Measurements from ENCODE around the gene TXNRD2. TPM values are rescaled to one million over a fixed set of nuclear protein-coding genes. Genes with fewer than 3 reads are reported as not detected.

Gene TXNRD2
- total RNA-seq, 1 experiment from 2014 or later = 22.4 TPM

GRCh38 chr22:19930551-19931486 lies 10.8 kb downstream of the TXNRD2 start:
- Histone ChIP-seq H3K27ac (no peak overlapping the region), H3K36me3 (ENCODE audit: low read depth) (no peaks in the 10 kb centered on the region), H4K20me1 (ENCODE audit: insufficient read depth) (no peaks in the 10 kb centered on the region), H3K27me3 (ENCODE audit: insufficient read depth, low read depth) (no peaks in the 10 kb centered on the region), H3K4me3 (no peak overlapping the region), H2AFZ (no peak overlapping the region), H3K9me3 (ENCODE audit: insufficient read depth, low read depth) (no peaks in the 10 kb centered on the region; the same call in 1 of the 2 replicates), H3K9me2 (ENCODE audit: insufficient read depth) (no peaks in the 10 kb centered on the region), H3K4me2 (no peak overlapping the region), H3F3A (ENCODE audit: insufficient read depth, low read depth) (no peaks in the 10 kb centered on the region), H3K79me2 (ENCODE audit: low read depth) (no peaks in the 10 kb centered on the region), H3K4me1 (replicated peaks; ENCODE audit: insufficient read depth) (no peaks in the 10 kb centered on the region)
- no TSS peak for BruUV-seq (replicated peaks)
- ChIA-PET POLR2A (ENCODE audit: unreplicated experiment) (no interaction called here), CTCF (no interaction called here)
- no peak for DNase-seq
- intact Hi-C loops (cut with micrococcal nuclease; ENCODE audit: unreplicated experiment) = no loop called here
- no peak for TF ChIP-seq EZH2 (IDR thresholded peaks at IDR 0.05; ENCODE audit: low read depth)
- no peak for TF ChIP-seq CTCF (conservative IDR thresholded peaks at IDR 0.05)

GRCh38 chr22:19929586-19930550 lies 11.8 kb downstream of the TXNRD2 start:
- intact Hi-C loops (cut with micrococcal nuclease; ENCODE audit: unreplicated experiment) = no loop called here
- no peak overlapping the region for H3K4me3 ChIP-seq
- DNase-seq = no peak
- no peak overlapping the region for H2AFZ ChIP-seq
- no peaks in the 10 kb centered on the region for H3K79me2 ChIP-seq (ENCODE audit: low read depth)
- H3K9me3 ChIP-seq (ENCODE audit: insufficient read depth, low read depth) = no peaks in the 10 kb centered on the region
- no peaks in the 10 kb centered on the region for H3K36me3 ChIP-seq (ENCODE audit: low read depth)
- H3K27ac ChIP-seq = no peak overlapping the region
- H3F3A ChIP-seq (ENCODE audit: insufficient read depth, low read depth) = no peaks in the 10 kb centered on the region
- H3K4me1 ChIP-seq (replicated peaks; ENCODE audit: insufficient read depth) = no peaks in the 10 kb centered on the region
- CTCF ChIA-PET = no interaction called here
- BruUV-seq (replicated peaks) = no TSS peak
- POLR2A ChIA-PET (ENCODE audit: unreplicated experiment) = no interaction called here
- no peak for TF ChIP-seq EZH2 (IDR thresholded peaks at IDR 0.05; ENCODE audit: low read depth)
- TF ChIP-seq CTCF (conservative IDR thresholded peaks at IDR 0.05) = no peak
- H3K4me2 ChIP-seq = no peak overlapping the region
- no peaks in the 10 kb centered on the region for H3K27me3 ChIP-seq (ENCODE audit: insufficient read depth, low read depth)
- no peaks in the 10 kb centered on the region for H4K20me1 ChIP-seq (ENCODE audit: insufficient read depth)
- H3K9me2 ChIP-seq (ENCODE audit: insufficient read depth) = no peaks in the 10 kb centered on the region

GRCh38 chr22:19928207-19928606 lies 13.4 kb downstream of the TXNRD2 start:
- H3K79me2 ChIP-seq (ENCODE audit: low read depth) = no peaks in the 10 kb centered on the region
- no peaks in the 10 kb centered on the region for H3K4me1 ChIP-seq (replicated peaks; ENCODE audit: insufficient read depth)
- DNase-seq = no peak
- POLR2A ChIA-PET (ENCODE audit: unreplicated experiment) = no interaction called here
- no TSS peak for BruUV-seq (replicated peaks)
- H3K4me2 ChIP-seq = no peak overlapping the region
- no peaks in the 10 kb centered on the region for H3K36me3 ChIP-seq (ENCODE audit: low read depth)
- TF ChIP-seq CTCF (conservative IDR thresholded peaks at IDR 0.05) (no peak), EZH2 (IDR thresholded peaks at IDR 0.05; ENCODE audit: low read depth) (no peak)
- H3K9me3 ChIP-seq (ENCODE audit: insufficient read depth, low read depth) = no peaks in the 10 kb centered on the region
- CTCF ChIA-PET = interaction anchor here (0.7 kb wide), 1 partner anchor 425 kb away, joined by 6 read pairs; no protein-coding TSS in a partner anchor
- no peaks in the 10 kb centered on the region for H3K9me2 ChIP-seq (ENCODE audit: insufficient read depth)
- H3K27ac ChIP-seq = no peak overlapping the region
- no peak overlapping the region for H2AFZ ChIP-seq
- no peak overlapping the region for H3K4me3 ChIP-seq
- no peaks in the 10 kb centered on the region for H3K27me3 ChIP-seq (ENCODE audit: insufficient read depth, low read depth)
- intact Hi-C loops (cut with micrococcal nuclease; ENCODE audit: unreplicated experiment) = no loop called here
- no peaks in the 10 kb centered on the region for H4K20me1 ChIP-seq (ENCODE audit: insufficient read depth)
- H3F3A ChIP-seq (ENCODE audit: insufficient read depth, low read depth) = no peaks in the 10 kb centered on the region

Data from PC-9 (cell line).